GM10266 (cell line): ENCODE data around the gene TIMMDC1.

Source experiments
- DNase-seq: peaks from one replicate; pipeline ENCODE4 v3.0.0; 2012; ENCODE audit errors: extremely low spot score
- TF ChIP-seq, protein P1 (sequence below): IDR thresholded peaks from 2 replicates; pipeline ENCODE4 v1.5.1; 2012; ENCODE audit warnings: mild to moderate bottlenecking, low read depth; ENCODE audit not compliant: control insufficient read depth, insufficient read depth; ENCODE audit errors: missing control alignments

The TIMMDC1 gene

GRCh38 chr3:119553823-119554415 lies 55.6 kb downstream of the TIMMDC1 start:
- TF ChIP-seq, protein P1, sequence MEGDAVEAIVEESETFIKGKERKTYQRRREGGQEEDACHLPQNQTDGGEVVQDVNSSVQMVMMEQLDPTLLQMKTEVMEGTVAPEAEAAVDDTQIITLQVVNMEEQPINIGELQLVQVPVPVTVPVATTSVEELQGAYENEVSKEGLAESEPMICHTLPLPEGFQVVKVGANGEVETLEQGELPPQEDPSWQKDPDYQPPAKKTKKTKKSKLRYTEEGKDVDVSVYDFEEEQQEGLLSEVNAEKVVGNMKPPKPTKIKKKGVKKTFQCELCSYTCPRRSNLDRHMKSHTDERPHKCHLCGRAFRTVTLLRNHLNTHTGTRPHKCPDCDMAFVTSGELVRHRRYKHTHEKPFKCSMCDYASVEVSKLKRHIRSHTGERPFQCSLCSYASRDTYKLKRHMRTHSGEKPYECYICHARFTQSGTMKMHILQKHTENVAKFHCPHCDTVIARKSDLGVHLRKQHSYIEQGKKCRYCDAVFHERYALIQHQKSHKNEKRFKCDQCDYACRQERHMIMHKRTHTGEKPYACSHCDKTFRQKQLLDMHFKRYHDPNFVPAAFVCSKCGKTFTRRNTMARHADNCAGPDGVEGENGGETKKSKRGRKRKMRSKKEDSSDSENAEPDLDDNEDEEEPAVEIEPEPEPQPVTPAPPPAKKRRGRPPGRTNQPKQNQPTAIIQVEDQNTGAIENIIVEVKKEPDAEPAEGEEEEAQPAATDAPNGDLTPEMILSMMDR, result no peak
- DNase-seq, result no peak

- DNase-seq, result no peak
- TF ChIP-seq, protein P1, result no peak
Measured at GRCh38 chr3:119555309-119555735, 57.0 kb downstream of the TIMMDC1 start.

DNA sequence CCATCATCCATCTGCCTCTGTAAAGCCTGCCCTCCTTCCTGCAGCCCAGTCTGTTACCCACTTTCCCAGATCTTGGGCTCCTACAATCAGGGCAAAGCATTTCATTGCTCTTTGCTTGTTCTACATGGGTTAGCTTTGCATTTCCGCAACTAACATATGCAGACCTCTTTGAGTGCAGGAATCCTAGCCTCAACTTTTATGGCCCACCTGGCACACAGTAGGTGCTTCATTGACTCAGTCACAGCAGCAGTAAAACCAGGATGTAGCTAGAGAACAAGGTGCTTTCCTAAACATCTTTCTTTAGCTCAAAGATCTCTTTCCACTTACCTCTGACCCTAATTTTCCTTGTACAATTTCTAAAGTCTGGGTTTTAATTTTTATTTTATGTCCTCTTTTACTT lies 57.6 kb downstream of the TIMMDC1 start:
- TF ChIP-seq, protein P1, result no peak

GRCh38 chr3:119557192-119557876 lies 59.0 kb downstream of the TIMMDC1 start:
- TF ChIP-seq, protein P1, result no peak
- no peak for DNase-seq

More for the DNA sequence above, 57.6 kb downstream of the TIMMDC1 start:
- DNase-seq, result no peak

DNA sequence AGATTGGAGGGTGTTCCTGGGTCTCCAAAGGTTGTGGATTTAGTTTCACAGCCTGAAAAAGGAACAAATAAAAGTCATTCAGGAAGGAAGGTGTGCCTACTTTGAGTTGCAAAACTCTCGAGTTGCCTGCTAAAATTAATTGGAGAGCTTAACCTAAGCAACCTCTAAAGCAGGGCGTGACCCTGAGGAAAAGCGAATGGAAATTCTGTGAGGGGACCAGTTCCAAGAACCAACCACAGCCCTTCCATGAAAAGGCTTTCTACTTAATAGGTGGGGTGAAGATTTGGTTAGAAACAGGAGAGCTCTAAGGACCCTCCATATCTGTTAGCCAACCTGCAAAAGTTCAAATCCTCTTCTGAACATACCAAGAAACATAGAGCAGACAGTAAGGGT lies 59.5 kb downstream of the TIMMDC1 start:
- TF ChIP-seq, protein P1, result no peak
- DNase-seq, result no peak

GRCh38 chr3:119558626-119559317 lies 60.4 kb downstream of the TIMMDC1 start:
- no peak for DNase-seq
- TF ChIP-seq, protein P1, result no peak
